ENCODE results near the gene PRLR.

PRLR gene

GRCh38 chr5:35058374-35058788 is 171.9 kb downstream of the PRLR start:
- Histone ChIP-seq H3K4me3 (no peak overlapping the region), H3K9ac (ENCODE audit: insufficient read length) (no peak overlapping the region), H3K27ac (no peak overlapping the region), H3K9me3 (ENCODE audit: low read depth, low read length) (no peaks in the 10 kb centered on the region), H3K36me3 (ENCODE audit: insufficient read depth, low read length) (no peaks in the 10 kb centered on the region)
- TF ChIP-seq FOXP2 (optimal IDR thresholded peaks at IDR 0.05; ENCODE audit: control extremely low read depth, extremely low read length, insufficient read depth) (no peak), POLR2AphosphoS5 (IDR thresholded peaks at IDR 0.05; ENCODE audit: borderline replicate concordance, low read depth, low read length) (no peak), EZH2 (IDR thresholded peaks at IDR 0.05) (no peak)
- DNase-seq (ENCODE audit: low read depth, low spot score): no peak

DNA sequence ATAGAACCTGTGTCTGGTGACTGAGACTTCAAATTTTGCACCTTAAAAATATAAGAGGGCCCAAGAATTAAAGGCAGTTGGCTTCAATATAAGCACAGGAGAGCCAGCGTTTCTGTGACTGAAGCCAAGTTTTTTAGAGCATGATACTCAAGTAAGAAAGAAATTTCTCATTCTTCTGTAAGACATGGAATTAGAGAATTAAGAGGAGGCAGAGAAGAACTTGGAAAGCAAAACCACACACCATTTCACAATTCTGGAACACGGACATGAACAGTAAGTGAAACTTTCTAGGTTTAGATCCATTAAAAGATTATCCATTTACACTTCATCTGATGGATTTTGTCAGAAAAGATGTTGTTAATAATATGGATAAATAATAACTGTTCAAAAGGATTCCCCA is 173.6 kb downstream of the PRLR start:
- TF ChIP-seq POLR2AphosphoS5 (IDR thresholded peaks at IDR 0.05; ENCODE audit: borderline replicate concordance, low read depth, low read length): no peak
- no peak for TF ChIP-seq FOXP2 (optimal IDR thresholded peaks at IDR 0.05; ENCODE audit: control extremely low read depth, extremely low read length, insufficient read depth)
- TF ChIP-seq EZH2 (IDR thresholded peaks at IDR 0.05): no peak
- Histone ChIP-seq H3K27ac (no peak overlapping the region), H3K9ac (ENCODE audit: insufficient read length) (no peak overlapping the region), H3K36me3 (ENCODE audit: insufficient read depth, low read length) (no peaks in the 10 kb centered on the region), H3K4me3 (no peak overlapping the region), H3K9me3 (ENCODE audit: low read depth, low read length) (no peaks in the 10 kb centered on the region)
- DNase-seq (ENCODE audit: low read depth, low spot score): no peak

- no peaks in the 10 kb centered on the region for H3K9me3 ChIP-seq (ENCODE audit: low read depth, low read length)
- TF ChIP-seq EZH2 (IDR thresholded peaks at IDR 0.05) (no peak), FOXP2 (optimal IDR thresholded peaks at IDR 0.05; ENCODE audit: control extremely low read depth, extremely low read length, insufficient read depth) (no peak)
- no peak overlapping the region for H3K9ac ChIP-seq (ENCODE audit: insufficient read length)
- no peak overlapping the region for H3K27ac ChIP-seq
- no peaks in the 10 kb centered on the region for H3K36me3 ChIP-seq (ENCODE audit: insufficient read depth, low read length)
- no peak overlapping the region for H3K4me3 ChIP-seq
- no peak for DNase-seq (ENCODE audit: low read depth, low spot score)
Measured at GRCh38 chr5:35052838-35053237, 177.4 kb downstream of the PRLR start.

DNA sequence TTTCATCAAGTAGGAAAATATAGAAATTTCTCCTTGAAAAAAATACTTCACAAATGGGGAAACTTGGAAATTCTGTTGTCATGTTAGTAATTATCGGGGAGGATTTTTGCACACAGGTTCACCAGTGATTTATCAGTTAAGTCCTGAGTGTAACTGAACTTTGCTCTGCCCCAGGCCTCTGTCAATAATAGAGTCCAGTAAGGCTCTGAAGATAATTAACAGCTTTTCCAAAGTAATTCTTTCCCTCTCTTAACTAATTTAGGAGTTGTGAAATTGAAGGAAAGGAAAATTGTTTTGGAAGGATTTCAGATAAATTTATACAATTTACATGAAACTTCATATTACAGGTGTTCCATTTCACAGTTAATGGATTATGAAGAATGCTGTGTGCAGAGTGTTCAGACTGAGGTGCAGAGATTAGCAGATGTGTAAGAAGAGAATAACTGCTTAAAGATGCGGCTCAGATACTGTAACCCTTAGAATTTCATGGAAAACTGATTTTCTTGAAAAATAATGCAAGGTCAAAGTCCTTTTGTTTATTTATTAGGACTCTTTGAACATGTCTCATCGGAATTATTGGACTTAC is 179.7 kb downstream of the PRLR start:
- Histone ChIP-seq H3K9ac (ENCODE audit: insufficient read length) (no peak overlapping the region), H3K36me3 (ENCODE audit: insufficient read depth, low read length) (no peaks in the 10 kb centered on the region), H3K4me3 (no peak overlapping the region), H3K9me3 (ENCODE audit: low read depth, low read length) (no peaks in the 10 kb centered on the region), H3K27ac (no peak overlapping the region)
- TF ChIP-seq POLR2AphosphoS5 (IDR thresholded peaks at IDR 0.05; ENCODE audit: borderline replicate concordance, low read depth, low read length): no peak
- TF ChIP-seq FOXP2 (optimal IDR thresholded peaks at IDR 0.05; ENCODE audit: control extremely low read depth, extremely low read length, insufficient read depth): no peak
- no peak for TF ChIP-seq EZH2 (IDR thresholded peaks at IDR 0.05)
- DNase-seq (ENCODE audit: low read depth, low spot score): no peak

DNA sequence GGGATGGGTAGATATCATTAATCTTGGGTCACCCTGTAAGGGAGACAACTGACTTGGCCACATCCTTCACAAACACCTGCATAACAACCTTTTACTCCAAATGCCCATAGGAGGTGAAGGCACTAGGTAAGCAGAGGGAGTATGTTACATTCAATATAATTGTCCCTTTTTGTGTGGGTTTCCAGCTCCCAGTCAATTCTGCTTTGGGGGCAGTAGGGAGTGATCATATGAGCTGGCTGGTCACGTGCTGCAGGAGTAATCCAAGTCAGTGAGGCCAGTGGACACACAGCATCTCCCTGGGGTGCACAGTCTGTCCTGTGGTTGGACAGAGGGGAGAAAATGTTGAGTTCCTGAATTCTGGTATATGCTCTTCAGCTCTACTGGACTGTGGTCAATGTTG is 181.4 kb downstream of the PRLR start:
- H3K36me3 ChIP-seq (ENCODE audit: insufficient read depth, low read length): no peaks in the 10 kb centered on the region
- DNase-seq (ENCODE audit: low read depth, low spot score): no peak
- no peak overlapping the region for H3K9ac ChIP-seq (ENCODE audit: insufficient read length)
- H3K9me3 ChIP-seq (ENCODE audit: low read depth, low read length): no peaks in the 10 kb centered on the region
- no peak overlapping the region for H3K27ac ChIP-seq
- H3K4me3 ChIP-seq: no peak overlapping the region
- no peak for TF ChIP-seq POLR2AphosphoS5 (IDR thresholded peaks at IDR 0.05; ENCODE audit: borderline replicate concordance, low read depth, low read length)
- no peak for TF ChIP-seq FOXP2 (optimal IDR thresholded peaks at IDR 0.05; ENCODE audit: control extremely low read depth, extremely low read length, insufficient read depth)
- no peak for TF ChIP-seq EZH2 (IDR thresholded peaks at IDR 0.05)

DNA sequence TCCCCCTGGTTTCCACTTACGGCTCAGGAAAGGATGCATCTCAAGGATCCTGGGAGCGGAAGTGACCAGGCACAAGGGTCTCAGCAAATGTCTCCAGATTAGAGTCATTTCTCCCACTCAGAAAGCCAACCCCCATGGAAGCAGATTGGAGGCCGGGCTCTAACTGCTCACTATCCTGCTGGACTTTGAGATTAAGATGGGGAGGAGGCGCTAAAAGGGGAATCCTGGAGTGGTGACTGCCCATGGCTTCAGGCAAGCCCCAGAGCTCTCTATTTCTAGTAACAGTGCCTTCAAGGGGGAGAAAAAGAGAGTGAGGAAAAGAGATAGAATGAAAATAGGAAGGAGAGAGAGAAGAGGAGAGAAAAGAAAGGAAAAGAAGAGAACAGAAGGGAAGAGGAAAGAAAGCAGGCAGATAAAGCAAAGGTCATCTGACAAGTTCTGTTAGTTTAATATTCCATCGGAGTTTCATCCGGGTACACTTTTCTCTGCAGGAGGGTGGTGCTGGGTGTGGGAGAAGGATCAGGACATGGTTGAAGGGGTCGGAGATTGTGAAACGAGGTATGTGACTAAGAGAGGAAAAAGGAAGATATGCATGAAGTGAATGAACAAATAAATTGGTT is 182.4 kb downstream of the PRLR start, which contains the start of gene AGXT2:
Gene AGXT2 (minus strand): TSS at position 165 of the 620 bp plus-strand sequence. CDS start 57 bp downstream, at position 108.
- Histone ChIP-seq H3K36me3 (ENCODE audit: insufficient read depth, low read length) (no peaks in the 10 kb centered on the region), H3K9me3 (ENCODE audit: low read depth, low read length) (no peaks in the 10 kb centered on the region), H3K27ac (no peak within 1 kb of the TSS), H3K4me3 (no peak within 1 kb of the TSS), H3K9ac (ENCODE audit: insufficient read length) (no peak within 1 kb of the TSS)
- DNase-seq (ENCODE audit: low read depth, low spot score): no peak
- TF ChIP-seq FOXP2 (optimal IDR thresholded peaks at IDR 0.05; ENCODE audit: control extremely low read depth, extremely low read length, insufficient read depth) (no peak), POLR2AphosphoS5 (IDR thresholded peaks at IDR 0.05; ENCODE audit: borderline replicate concordance, low read depth, low read length) (no peak)

DNA sequence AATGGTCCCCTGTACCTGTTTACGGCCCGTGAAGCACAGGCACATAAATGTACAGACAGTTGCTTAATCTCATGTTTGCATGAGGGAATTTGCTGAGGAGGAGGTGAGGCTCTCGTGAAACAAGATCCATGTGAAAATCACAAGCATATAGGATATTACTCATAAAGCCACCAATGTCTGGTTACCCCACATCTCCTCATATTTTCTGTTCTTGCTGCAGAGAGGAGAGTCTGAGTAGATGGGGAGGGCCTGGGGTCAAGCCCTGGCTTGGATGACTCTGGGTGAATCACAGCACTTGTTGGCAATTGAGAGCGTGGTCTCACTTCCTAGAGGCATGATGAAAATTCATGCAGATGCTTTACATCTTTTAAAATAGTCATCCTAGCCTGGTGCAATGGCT is 183.5 kb downstream of the PRLR start:
- no peak for DNase-seq (ENCODE audit: low read depth, low spot score)
- no peak overlapping the region for H3K27ac ChIP-seq
- no peak overlapping the region for H3K9ac ChIP-seq (ENCODE audit: insufficient read length)
- H3K36me3 ChIP-seq (ENCODE audit: insufficient read depth, low read length): no peaks in the 10 kb centered on the region
- no peaks in the 10 kb centered on the region for H3K9me3 ChIP-seq (ENCODE audit: low read depth, low read length)
- TF ChIP-seq EZH2 (IDR thresholded peaks at IDR 0.05): no peak
- TF ChIP-seq FOXP2 (optimal IDR thresholded peaks at IDR 0.05; ENCODE audit: control extremely low read depth, extremely low read length, insufficient read depth): no peak
- TF ChIP-seq POLR2AphosphoS5 (IDR thresholded peaks at IDR 0.05; ENCODE audit: borderline replicate concordance, low read depth, low read length): no peak
- H3K4me3 ChIP-seq: no peak overlapping the region

DNA sequence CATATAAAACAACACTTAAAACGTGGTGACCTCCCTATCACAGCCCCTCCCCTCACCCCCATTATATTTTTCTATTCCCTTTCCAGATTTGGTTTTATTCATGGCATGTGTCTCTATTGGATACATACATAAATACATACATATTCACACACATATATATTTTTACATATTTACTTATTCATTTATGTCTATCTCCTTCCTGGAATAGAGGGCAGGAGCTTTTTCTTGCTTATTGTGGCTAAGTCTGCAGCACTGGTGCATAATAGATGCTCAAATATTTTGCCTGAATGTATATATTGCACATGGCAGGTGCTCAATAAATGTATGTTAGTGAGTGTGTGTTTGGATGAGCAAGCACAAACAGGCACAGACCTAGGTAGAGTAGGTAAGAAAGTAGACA is 185.0 kb downstream of the PRLR start:
- Histone ChIP-seq H3K27ac (no peak overlapping the region), H3K9me3 (ENCODE audit: low read depth, low read length) (no peaks in the 10 kb centered on the region), H3K9ac (ENCODE audit: insufficient read length) (no peak overlapping the region), H3K4me3 (no peak overlapping the region), H3K36me3 (ENCODE audit: insufficient read depth, low read length) (no peaks in the 10 kb centered on the region)
- TF ChIP-seq POLR2AphosphoS5 (IDR thresholded peaks at IDR 0.05; ENCODE audit: borderline replicate concordance, low read depth, low read length) (no peak), FOXP2 (optimal IDR thresholded peaks at IDR 0.05; ENCODE audit: control extremely low read depth, extremely low read length, insufficient read depth) (no peak), EZH2 (IDR thresholded peaks at IDR 0.05) (no peak)
- no peak for DNase-seq (ENCODE audit: low read depth, low spot score)

DNA sequence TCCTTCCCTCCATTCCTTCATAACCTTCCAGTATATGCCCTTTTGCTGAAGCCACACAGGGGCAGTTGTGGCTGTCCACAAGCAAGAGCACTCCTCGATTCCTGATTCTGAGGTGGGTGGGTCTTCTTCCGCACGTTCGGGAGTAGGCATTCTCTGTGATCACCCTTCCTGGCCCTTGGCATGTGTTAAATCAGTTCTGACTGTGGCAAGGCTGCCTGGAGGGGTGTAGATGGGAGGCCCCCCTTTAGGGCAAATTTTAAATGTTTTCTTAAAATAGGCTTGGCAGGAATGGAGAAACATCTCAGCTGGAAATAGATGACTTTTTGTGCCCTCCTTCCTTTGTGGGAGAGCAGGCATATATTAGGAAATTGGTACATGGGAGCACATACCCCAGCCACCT is 185.6 kb downstream of the PRLR start:
- TF ChIP-seq POLR2AphosphoS5 (IDR thresholded peaks at IDR 0.05; ENCODE audit: borderline replicate concordance, low read depth, low read length) (no peak), FOXP2 (optimal IDR thresholded peaks at IDR 0.05; ENCODE audit: control extremely low read depth, extremely low read length, insufficient read depth) (no peak), EZH2 (IDR thresholded peaks at IDR 0.05) (no peak)
- Histone ChIP-seq H3K4me3 (no peak overlapping the region), H3K9ac (ENCODE audit: insufficient read length) (no peak overlapping the region), H3K9me3 (ENCODE audit: low read depth, low read length) (no peaks in the 10 kb centered on the region), H3K27ac (no peak overlapping the region), H3K36me3 (ENCODE audit: insufficient read depth, low read length) (no peaks in the 10 kb centered on the region)
- DNase-seq (ENCODE audit: low read depth, low spot score): no peak

Measured in SK-N-MC (cell line).